A549 treated with AZD9567 at 1 μM for 4 hours (cell line): ENCODE data around the gene USH1C. TPM values are rescaled to one million over a fixed set of nuclear protein-coding genes. Genes with fewer than 3 reads are reported as not detected.

Experiments used
- total RNA-seq: library from RNA; stranded (reverse); fragments of 200-300 nt; extraction: Qiagen RNA extraction; gene quantifications from 5 replicates; pipeline ENCODE4 v1.2.3, GENCODE V29; 2022; ENCODE audit not compliant: insufficient read depth

Gene USH1C
- 0.78 to 10.1 TPM (median 1.2 TPM) in 5 replicates for total RNA-seq

DNA sequence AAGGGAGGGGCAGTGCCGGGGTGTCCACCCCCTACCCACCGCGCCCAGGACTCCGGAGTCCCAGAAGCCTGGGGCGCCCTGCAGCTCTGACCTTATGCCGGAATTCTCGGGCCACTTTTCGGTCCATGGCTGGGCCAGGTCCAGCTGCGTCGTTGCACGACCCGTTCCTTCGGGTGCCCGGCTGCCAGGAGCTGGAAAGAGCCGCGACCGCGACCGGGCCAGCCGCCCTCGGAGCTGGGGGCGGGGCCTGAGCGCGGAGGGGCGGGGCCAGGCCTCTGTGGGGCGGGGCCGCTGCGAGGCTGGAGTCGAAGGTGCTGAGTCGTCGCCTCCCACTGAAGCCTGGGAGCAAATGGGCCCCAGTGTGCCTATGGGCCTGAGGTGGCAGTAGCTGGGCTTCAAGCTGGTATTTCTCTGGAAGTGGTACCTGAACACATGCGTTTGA, at the start of gene USH1C:
Gene USH1C, minus strand, starts transcription at position 236 of the 442 bp plus-strand sequence. Its CDS starts 109 bp downstream, at position 127.

DNA sequence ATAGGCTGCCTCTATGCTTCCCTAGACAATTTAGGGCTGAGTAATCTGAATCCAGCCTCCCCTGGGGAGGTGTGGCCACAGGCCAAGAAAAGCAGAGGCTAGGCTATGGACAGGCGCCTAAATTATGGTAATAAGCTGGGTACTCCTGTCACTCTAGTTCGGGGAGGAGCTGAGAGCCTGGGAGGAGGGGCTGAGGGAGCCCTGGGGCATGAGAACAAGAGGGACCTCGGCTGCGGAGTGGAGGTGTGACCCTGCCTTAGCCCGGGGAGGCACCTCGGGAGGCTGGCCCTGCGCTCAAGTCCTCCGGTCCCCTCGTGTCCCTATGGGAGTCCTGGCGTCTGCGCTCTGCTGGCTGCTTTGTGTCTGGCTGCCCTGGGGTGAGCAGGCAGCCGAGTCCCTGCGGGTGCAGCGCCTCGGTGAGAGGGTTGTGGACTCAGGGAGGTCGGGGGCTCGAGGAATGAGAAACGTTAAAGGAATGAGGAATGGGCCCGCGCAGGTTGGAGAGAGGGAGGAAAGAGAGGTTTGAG, 2.9 kb upstream of the USH1C start, which contains the start of gene OTOG:
Gene OTOG, plus strand, starts transcription at position 209 of the 527 bp plus-strand sequence. Its CDS starts 114 bp downstream, at position 323.

DNA sequence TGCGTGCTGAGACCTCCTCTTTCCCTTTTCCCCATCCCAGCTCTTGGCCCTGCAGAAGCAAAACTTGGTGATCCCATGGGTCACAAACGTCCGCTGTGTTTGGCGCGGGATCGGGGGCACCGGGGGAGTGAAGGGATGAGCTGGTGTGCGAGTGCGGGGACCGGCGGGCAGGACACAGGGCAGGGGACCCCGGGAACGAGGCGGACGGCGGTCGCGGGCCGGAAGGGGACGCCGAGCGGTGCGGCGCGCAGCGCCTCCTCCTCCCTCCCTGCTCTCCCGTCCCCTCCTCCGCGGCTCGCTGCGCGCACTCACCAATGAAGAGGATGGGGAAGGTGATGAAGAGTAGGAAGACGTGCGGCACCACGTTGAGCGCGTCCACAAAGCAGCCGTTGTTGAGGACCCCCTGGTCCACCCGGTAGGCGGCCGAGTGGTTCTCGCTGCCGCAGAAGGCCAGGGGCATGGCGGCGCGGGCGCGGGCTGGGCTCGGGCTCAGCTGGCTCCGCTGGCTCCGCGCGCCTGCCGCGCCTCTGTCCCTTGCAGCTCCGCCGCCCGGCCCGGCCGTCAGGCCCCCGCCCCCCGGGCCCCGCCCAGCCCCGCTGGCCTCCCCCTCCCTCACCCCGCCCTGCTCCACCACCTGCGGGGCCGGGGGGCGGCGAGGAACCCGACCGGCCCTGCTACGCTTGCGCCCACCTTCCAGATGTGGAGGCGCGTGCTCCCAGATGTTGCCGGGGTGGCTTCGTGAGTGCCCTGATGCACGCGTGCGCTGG, 67.7 kb downstream of the USH1C start, which contains the start of gene ABCC8:
Gene ABCC8, minus strand, starts transcription at position 529 of the 767 bp plus-strand sequence. Its CDS starts 69 bp downstream, at position 460.

Other genes with a start within 250 kb of the USH1C start
- gene NCR3LG1, start 192.6 kb downstream of the USH1C start, total RNA-seq = 1.8 to 2.9 TPM (median 2.6 TPM) in 5 replicates
- 1.3 to 3.0 TPM (median 2.8 TPM) in 5 replicates for gene KCNJ11, start 155.8 kb downstream of the USH1C start, total RNA-seq
- gene ABCC8, start 67.6 kb downstream of the USH1C start, total RNA-seq = 5.1 to 9.4 TPM (median 7.6 TPM) in 5 replicates
- gene OTOG, start 2.8 kb upstream of the USH1C start, total RNA-seq = not detected in 5 replicates
- not detected in 5 replicates for gene MYOD1, start 175.2 kb upstream of the USH1C start, total RNA-seq
- gene KCNC1, start 190.4 kb upstream of the USH1C start, total RNA-seq = 0.06 to 0.12 TPM (median 0.12 TPM) in 4 of 5 replicates, not detected in the other